Mesenchymal stem cell (in vitro differentiated cells and primary cell): Measurements from ENCODE around the gene CADM1. TPM values are rescaled to one million over a fixed set of nuclear protein-coding genes. Genes with fewer than 3 reads are reported as not detected.
A peak's percentile ranks its signal among the peaks of the same experiment; 100 is the strongest.

Experiments
- DNase-seq: peaks from one replicate; pipeline ENCODE4 v3.0.0-alpha.2; 2013
- H2AFZ ChIP-seq: one replicate; pipeline ENCODE4 v1.6.1; 2013; ENCODE audit warnings: low read depth, mild to moderate bottlenecking, control low read depth, inconsistent platforms, low read length, moderate library complexity
- H2AK5ac ChIP-seq: 2 replicates; pipeline ENCODE4 v1.6.1; 2013; ENCODE audit warnings: low read length, moderate library complexity, mild to moderate bottlenecking, inconsistent platforms; ENCODE audit not compliant: severe bottlenecking
- H2BK120ac ChIP-seq: one replicate; pipeline ENCODE4 v1.6.1; 2013; ENCODE audit warnings: low read depth, mild to moderate bottlenecking, inconsistent platforms, low read length, moderate library complexity
- H2BK12ac ChIP-seq, 2 experiments: one replicate each; pipeline ENCODE4 v1.6.1; 2013; ENCODE audit warnings: inconsistent platforms in 2 of 2, low read length in 2 of 2, mild to moderate bottlenecking in 2 of 2, moderate library complexity in 2 of 2, control low read depth in 1 of 2
- H2BK15ac ChIP-seq: one replicate; pipeline ENCODE4 v1.6.1; 2013; ENCODE audit warnings: mild to moderate bottlenecking, low read depth, inconsistent platforms; ENCODE audit not compliant: poor library complexity, severe bottlenecking
- H2BK5ac ChIP-seq: 2 replicates; pipeline ENCODE4 v1.6.1; 2013; ENCODE audit warnings: low read depth, mild to moderate bottlenecking, low read length, control low read depth, inconsistent platforms; ENCODE audit not compliant: poor library complexity, severe bottlenecking
- H3K14ac ChIP-seq, 2 experiments: one replicate each; pipeline ENCODE4 v1.6.1; 2013; ENCODE audit warnings: inconsistent platforms in 2 of 2, low read length in 2 of 2, control low read depth in 1 of 2, mild to moderate bottlenecking in 1 of 2, moderate library complexity in 1 of 2
- H3K18ac ChIP-seq, 2 experiments: one replicate each; pipeline ENCODE4 v1.6.1; 2013; ENCODE audit warnings: inconsistent platforms in 2 of 2, low read length in 2 of 2, control low read depth in 1 of 2, low read depth in 1 of 2, mild to moderate bottlenecking in 1 of 2
- H3K23ac ChIP-seq, 2 experiments: one replicate each; pipeline ENCODE4 v1.6.1; 2013; ENCODE audit warnings: inconsistent platforms in 2 of 2, low read length in 2 of 2, mild to moderate bottlenecking in 2 of 2, moderate library complexity in 2 of 2, control low read depth in 1 of 2
- H3K27ac ChIP-seq: 2 replicates; pipeline ENCODE4 v1.5.1; 2013; ENCODE audit warnings: mild to moderate bottlenecking, moderate library complexity, low read length, control low read depth, inconsistent platforms; ENCODE audit not compliant: poor library complexity, severe bottlenecking
- H3K27me3 ChIP-seq, 2 experiments: 2 replicates each; pipeline versions ENCODE4 v1.6.1 to v1.7.0; 2013; ENCODE audit warnings: low read length in 2 of 2, mild to moderate bottlenecking in 2 of 2, moderate library complexity in 2 of 2, control low read depth in 1 of 2, inconsistent platforms in 1 of 2; ENCODE audit not compliant: control insufficient read depth in 1 of 2, insufficient read depth in 1 of 2
- H3K36me3 ChIP-seq, 2 experiments: 2 replicates each; pipeline versions ENCODE4 v1.6.1 to v1.7.0; 2013; ENCODE audit warnings: low read length in 2 of 2, control low read depth in 1 of 2, inconsistent platforms in 1 of 2, low read depth in 1 of 2, mild to moderate bottlenecking in 1 of 2; ENCODE audit not compliant: insufficient read depth in 2 of 2, control insufficient read depth in 1 of 2
- H3K4ac ChIP-seq, 2 experiments: one replicate each; pipeline ENCODE4 v1.6.1; 2013; ENCODE audit warnings: inconsistent platforms in 2 of 2, low read length in 2 of 2, mild to moderate bottlenecking in 2 of 2, moderate library complexity in 2 of 2, control low read depth in 1 of 2, low read depth in 1 of 2
- H3K4me1 ChIP-seq: 2 replicates; pipeline ENCODE4 v1.6.1; 2013; ENCODE audit warnings: low read depth, low read length, control low read depth; ENCODE audit not compliant: control insufficient read depth, insufficient read depth
- H3K4me2 ChIP-seq: 2 replicates; pipeline ENCODE4 v1.6.1; 2013; ENCODE audit warnings: low read length, mild to moderate bottlenecking, inconsistent platforms; ENCODE audit not compliant: poor library complexity, severe bottlenecking
- H3K4me3 ChIP-seq, 2 experiments: 2 replicates each; pipeline versions ENCODE4 v1.5.1 to v1.7.0; 2013; ENCODE audit warnings: low read length in 2 of 2, mild to moderate bottlenecking in 2 of 2, control low read depth in 1 of 2, low read depth in 1 of 2; ENCODE audit not compliant: insufficient read depth in 1 of 2
- H3K79me1 ChIP-seq: replicated peaks from 2 replicates; pipeline ENCODE4 v1.6.1; 2013; ENCODE audit warnings: mild to moderate bottlenecking, control low read depth, low read length, inconsistent platforms; ENCODE audit not compliant: poor library complexity, severe bottlenecking
- H3K9ac ChIP-seq: 2 replicates; pipeline ENCODE4 v1.7.0; 2013; ENCODE audit warnings: mild to moderate bottlenecking, low read length, moderate library complexity
- H3K9me3 ChIP-seq: 2 replicates; pipeline ENCODE4 v1.7.0; 2013; ENCODE audit warnings: mild to moderate bottlenecking, low read length; ENCODE audit not compliant: control insufficient read depth
- H4K8ac ChIP-seq: one replicate; pipeline ENCODE4 v1.6.1; 2013; ENCODE audit warnings: inconsistent platforms, mild to moderate bottlenecking, low read length, moderate library complexity
- H4K91ac ChIP-seq: one replicate; pipeline ENCODE4 v1.6.1; 2013; ENCODE audit warnings: mild to moderate bottlenecking, low read length, inconsistent platforms
- WGBS: methylation state at CpG from one replicate; pipeline ENCODE4 v1.1.7; 2013; ENCODE audit warnings: mixed read lengths; 5-methylcytosine and 5-hydroxymethylcytosine counted together
- polyA plus RNA-seq, 2 experiments: library from polyadenylated mRNA; stranded (reverse); fragments of 200-250 nt; gene quantifications; one replicate each; pipeline ENCODE4 v1.2.3, GENCODE V29; 2013

Gene CADM1
- 11.3 TPM for polyA plus RNA-seq (2013, experiment 1 of 2)
- 11.3 TPM for polyA plus RNA-seq (2013, experiment 2 of 2)

DNA sequence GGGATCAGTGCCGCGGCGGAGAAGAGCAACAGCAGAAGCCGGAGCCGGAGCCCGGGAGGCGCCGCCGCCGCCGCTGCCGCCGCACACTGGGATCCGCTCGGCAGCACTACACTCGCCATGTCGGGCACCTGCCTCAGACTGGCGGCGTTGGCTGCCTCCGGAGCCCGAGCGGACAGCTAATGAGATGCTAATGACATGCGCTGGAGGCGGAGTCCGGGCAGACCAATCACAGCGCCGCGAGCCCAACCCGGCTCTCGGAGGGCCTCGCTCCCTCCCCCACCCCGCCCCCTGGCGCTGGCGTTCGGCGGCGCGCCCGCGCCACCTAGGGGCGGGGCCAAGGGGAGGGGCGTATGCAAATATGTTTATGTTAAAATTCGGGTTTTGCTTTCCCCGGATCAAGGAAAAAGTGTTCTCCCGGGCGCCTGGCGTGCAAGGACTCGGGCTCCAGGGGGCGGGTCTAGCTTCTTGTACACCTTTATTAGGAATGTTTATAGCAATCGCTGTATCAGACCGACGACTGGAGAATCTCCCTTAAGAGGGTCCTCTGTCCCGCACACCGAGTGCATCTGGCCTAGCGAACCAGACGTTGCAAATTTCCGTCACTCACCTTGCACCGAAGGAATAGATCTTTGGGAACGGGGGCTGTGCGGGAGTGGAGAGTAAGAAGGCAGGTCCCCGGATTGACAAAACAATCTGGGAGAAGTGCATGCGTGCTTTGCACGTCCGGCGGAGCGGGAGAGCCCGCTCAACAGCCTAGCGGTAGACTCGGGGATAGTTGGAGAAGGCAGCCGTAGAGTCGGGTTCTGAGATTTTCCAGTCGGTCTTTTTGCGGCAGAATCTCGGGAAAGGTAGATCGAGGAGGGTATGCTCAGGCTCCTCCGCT, at the start of gene CADM1:
Gene CADM1, minus strand, starts transcription at position 140 of the 883 bp plus-strand sequence.
- H2AK5ac ChIP-seq: no peak within 1 kb of the TSS
- H3K36me3 ChIP-seq: no peaks in the 10 kb centered on the region
- peak within 1 kb of the TSS in 1 of 2 experiments; percentile 85 for H2BK12ac ChIP-seq
- peak within 1 kb of the TSS; percentile 76 to 79 for H3K4me3 ChIP-seq
- H2BK15ac ChIP-seq: peak within 1 kb of the TSS; percentile 48
- H4K91ac ChIP-seq: no peak within 1 kb of the TSS
- DNase-seq: peak; percentile 91
- H2AFZ ChIP-seq: peak within 1 kb of the TSS; percentile 96
- peaks cover 7 to 82% of the 10 kb centered on the region in 2 experiments for H3K27me3 ChIP-seq
- peak within 1 kb of the TSS in 1 of 2 experiments; percentile 84 for H3K23ac ChIP-seq
- peak within 1 kb of the TSS; percentile 99 for H3K4me2 ChIP-seq
- H3K4me1 ChIP-seq: peaks cover 2% of the 10 kb centered on the region
- no peak within 1 kb of the TSS for H3K4ac ChIP-seq
- H3K27ac ChIP-seq: peak within 1 kb of the TSS; percentile 96
- no peak within 1 kb of the TSS for H3K14ac ChIP-seq
- H2BK120ac ChIP-seq: peak within 1 kb of the TSS; percentile 43
- H2BK5ac ChIP-seq: peak within 1 kb of the TSS; percentile 87
- under 1% methylated on average over 73 of the region's 76 CpGs for WGBS
- H3K9ac ChIP-seq: peak within 1 kb of the TSS; percentile 36
- H3K18ac ChIP-seq: peak within 1 kb of the TSS; percentile 7 to 45
- H4K8ac ChIP-seq: peak within 1 kb of the TSS; percentile 74
- H3K79me1 ChIP-seq: peaks cover 3% of the 10 kb centered on the region
- no peaks in the 10 kb centered on the region for H3K9me3 ChIP-seq

DNA sequence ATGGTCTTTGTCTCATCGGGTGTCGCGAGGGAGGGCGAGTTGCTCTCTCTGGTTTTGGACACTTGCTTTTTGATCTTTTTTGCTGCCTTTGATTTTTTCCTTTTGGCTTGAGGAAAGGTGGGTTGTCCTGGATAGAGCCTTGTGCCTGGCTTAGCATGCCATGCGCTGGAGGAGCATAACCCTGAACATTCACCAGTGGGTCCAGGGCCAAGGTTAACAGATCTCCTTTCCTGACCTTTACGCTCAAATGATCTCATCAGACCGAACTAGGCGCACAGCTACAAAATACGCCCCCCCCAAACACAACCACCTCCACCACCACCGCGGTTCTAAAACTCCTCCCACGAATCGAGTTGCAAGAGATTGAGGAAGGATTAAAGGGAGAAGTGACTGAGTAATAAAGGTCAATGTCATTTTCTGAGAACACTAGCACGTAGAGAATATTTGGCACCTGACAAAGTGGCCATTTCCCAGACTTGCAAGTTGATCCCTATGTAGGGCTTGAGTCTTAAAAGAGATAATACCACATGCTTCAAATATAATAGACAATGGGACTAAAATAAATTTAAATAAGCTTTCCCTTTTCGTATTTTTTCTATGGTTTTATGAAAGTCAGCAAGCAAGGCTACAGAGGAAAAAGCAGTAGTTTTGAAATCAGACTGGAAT, 48.7 kb upstream of the CADM1 start:
- Histone ChIP-seq H3K4me2 (no peak overlapping the region), H2BK15ac (no peak overlapping the region), H3K4me3 (no peak overlapping the region), H2BK120ac (no peak overlapping the region), H3K9me3 (no peaks in the 10 kb centered on the region), H3K36me3 (no peaks in the 10 kb centered on the region), H3K27ac (no peak overlapping the region), H3K4me1 (peaks cover 9% of the 10 kb centered on the region), H3K79me1 (no peaks in the 10 kb centered on the region), H3K18ac (no peak overlapping the region), H2BK5ac (no peak overlapping the region), H3K27me3 (no peaks in the 10 kb centered on the region), H3K23ac (no peak overlapping the region), H2AK5ac (no peak overlapping the region), H3K9ac (no peak overlapping the region), H3K14ac (no peak overlapping the region), H4K91ac (no peak overlapping the region), H2AFZ (no peak overlapping the region), H2BK12ac (no peak overlapping the region), H4K8ac (no peak overlapping the region), H3K4ac (no peak overlapping the region)
- no peak for DNase-seq
- 96% methylated on average over 7 of the region's 15 CpGs for WGBS

DNA sequence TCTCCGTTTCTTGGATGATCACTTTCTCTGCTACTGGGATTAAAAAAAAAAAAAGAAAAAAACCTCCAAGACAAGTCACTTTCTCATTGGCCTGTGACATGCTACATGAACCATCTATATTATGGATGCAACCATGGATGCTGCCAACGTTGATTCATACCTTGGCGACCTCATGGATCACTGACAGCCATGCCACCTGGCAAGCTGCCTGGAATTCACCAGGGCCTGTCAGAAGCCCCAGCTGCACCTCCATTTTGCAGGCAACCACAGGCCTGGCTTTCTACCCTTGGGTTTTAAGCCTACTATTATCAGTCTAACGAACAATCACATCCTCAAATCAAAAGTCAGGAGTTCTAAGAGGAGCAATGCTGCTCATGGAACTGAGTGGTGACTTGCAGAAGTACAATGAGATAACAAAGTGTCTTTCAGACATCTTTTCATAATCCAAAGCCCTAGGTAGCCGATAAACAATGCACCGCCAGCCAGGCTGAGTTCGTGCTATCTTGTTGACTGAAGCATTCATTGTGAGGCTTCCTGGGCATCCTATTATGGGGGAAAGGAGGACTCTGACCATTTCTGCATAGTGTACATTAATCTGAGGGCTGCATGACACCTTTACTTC, 48.0 kb upstream of the CADM1 start:
- Histone ChIP-seq H3K4me1 (peaks cover 9% of the 10 kb centered on the region), H3K4me3 (no peak overlapping the region), H2AK5ac (no peak overlapping the region), H3K27me3 (no peaks in the 10 kb centered on the region), H3K36me3 (no peaks in the 10 kb centered on the region), H3K27ac (no peak overlapping the region), H3K14ac (no peak overlapping the region), H2BK5ac (no peak overlapping the region), H3K9me3 (no peaks in the 10 kb centered on the region), H4K91ac (no peak overlapping the region), H2BK12ac (no peak overlapping the region), H3K4ac (no peak overlapping the region), H3K4me2 (no peak overlapping the region), H3K9ac (no peak overlapping the region), H2BK15ac (no peak overlapping the region), H2BK120ac (no peak overlapping the region), H2AFZ (no peak overlapping the region), H3K79me1 (no peaks in the 10 kb centered on the region), H3K18ac (no peak overlapping the region), H3K23ac (no peak overlapping the region), H4K8ac (no peak overlapping the region)
- 95% methylated on average over 6 of the region's 7 CpGs for WGBS
- no peak for DNase-seq
